A673 (cell line): ENCODE data around the gene GRK1. TPM values are rescaled to one million over a fixed set of nuclear protein-coding genes. Genes with fewer than 3 reads are reported as not detected.
A peak's percentile ranks its signal among the peaks of the same experiment; 100 is the strongest.

ENCODE experiments used
- BruUV-seq: library from RNA; stranded (reverse); fragments of 400-500 nt; replicated peaks from 2 replicates; lab custom pipeline; 2021; lab: Mats Ljungman, UMichigan
- CTCF ChIA-PET: fragments of 300-600 bp; sonication (Branson Sonifier 250); formaldehyde crosslinking; loops from one replicate; lab custom pipeline; 2022; ENCODE audit warnings: antibody characterized with exemption; lab: Charles Lee
- POLR2A ChIA-PET: fragments of 300-600 bp; sonication (Branson Sonifier 250); formaldehyde crosslinking; loops from one replicate; lab custom pipeline; 2022; ENCODE audit warnings: antibody characterized with exemption; ENCODE audit not compliant: low non-redundant PET; lab: Charles Lee
- DNase-seq: peaks from one replicate; pipeline ENCODE4 v3.0.0-alpha.2; 2015; ENCODE audit warnings: low spot score
- H3K27ac ChIP-seq: fragments of 200-600 bp; sonication (generic); 2 replicates; pipeline ENCODE4 v1.5.1; 2016; ENCODE audit warnings: mixed run types, low read depth, mild to moderate bottlenecking, mixed read lengths, antibody characterized with exemption, low read length; ENCODE audit not compliant: poor library complexity, severe bottlenecking
- H3K27me3 ChIP-seq: fragments of 200-600 bp; sonication (generic); replicated peaks from 2 replicates; pipeline ENCODE4 v1.6.1; 2017; ENCODE audit warnings: mixed run types, low read depth, mild to moderate bottlenecking, mixed read lengths, antibody characterized with exemption, low read length; ENCODE audit not compliant: insufficient read depth, poor library complexity
- H3K36me3 ChIP-seq: fragments of 200-600 bp; sonication (generic); 2 replicates; pipeline ENCODE4 v1.6.1; 2016; ENCODE audit warnings: mixed run types, mild to moderate bottlenecking, mixed read lengths, antibody characterized with exemption, low read length; ENCODE audit not compliant: insufficient read depth, poor library complexity, severe bottlenecking
- H3K4me1 ChIP-seq: fragments of 200-600 bp; sonication (generic); 2 replicates; pipeline ENCODE4 v1.6.1; 2017; ENCODE audit warnings: mixed run types, mild to moderate bottlenecking, mixed read lengths, antibody characterized with exemption, low read length; ENCODE audit not compliant: insufficient read depth, poor library complexity, severe bottlenecking
- H3K4me3 ChIP-seq: fragments of 200-600 bp; sonication (generic); 2 replicates; pipeline ENCODE4 v1.5.1; 2016; ENCODE audit warnings: low read depth, mixed run types, mild to moderate bottlenecking, mixed read lengths, low read length; ENCODE audit not compliant: poor library complexity, severe bottlenecking
- H3K9me3 ChIP-seq: fragments of 200-600 bp; sonication (generic); 2 replicates; pipeline ENCODE4 v1.6.1; 2016; ENCODE audit warnings: mixed run types, low read depth, mild to moderate bottlenecking, mixed read lengths, antibody characterized with exemption, low read length; ENCODE audit not compliant: poor library complexity, severe bottlenecking
- EZH2 ChIP-seq: fragments of 200-600 bp; sonication (generic); IDR thresholded peaks from 2 replicates; pipeline ENCODE4 v1.6.1; 2017; ENCODE audit warnings: borderline replicate concordance, low read depth, mild to moderate bottlenecking, mixed read lengths, antibody characterized with exemption, low read length; ENCODE audit not compliant: poor library complexity, severe bottlenecking
- intact Hi-C: fragments of 100-400 bp; cut with micrococcal nuclease; formaldehyde crosslinking; loops from one replicate; pipeline ENCODE4 v1.10.0; 2022; ENCODE audit not compliant: unreplicated experiment
- total RNA-seq: library from RNA; stranded (reverse); gene quantifications from 2 replicates; pipeline ENCODE4 v1.2.3, GENCODE V29; 2021
- TF ChIP-seq, protein P1 (sequence below): fragments of 300-800, 200-600 bp; sonication (generic); conservative IDR thresholded peaks from 2 replicates; pipeline ENCODE4 v1.5.1; 2017; ENCODE audit warnings: low read depth, mild to moderate bottlenecking, antibody characterized with exemption, low read length, moderate library complexity, mixed read lengths

The GRK1 gene
- total RNA-seq, 1 experiment from 2014 or later: not detected

DNA sequence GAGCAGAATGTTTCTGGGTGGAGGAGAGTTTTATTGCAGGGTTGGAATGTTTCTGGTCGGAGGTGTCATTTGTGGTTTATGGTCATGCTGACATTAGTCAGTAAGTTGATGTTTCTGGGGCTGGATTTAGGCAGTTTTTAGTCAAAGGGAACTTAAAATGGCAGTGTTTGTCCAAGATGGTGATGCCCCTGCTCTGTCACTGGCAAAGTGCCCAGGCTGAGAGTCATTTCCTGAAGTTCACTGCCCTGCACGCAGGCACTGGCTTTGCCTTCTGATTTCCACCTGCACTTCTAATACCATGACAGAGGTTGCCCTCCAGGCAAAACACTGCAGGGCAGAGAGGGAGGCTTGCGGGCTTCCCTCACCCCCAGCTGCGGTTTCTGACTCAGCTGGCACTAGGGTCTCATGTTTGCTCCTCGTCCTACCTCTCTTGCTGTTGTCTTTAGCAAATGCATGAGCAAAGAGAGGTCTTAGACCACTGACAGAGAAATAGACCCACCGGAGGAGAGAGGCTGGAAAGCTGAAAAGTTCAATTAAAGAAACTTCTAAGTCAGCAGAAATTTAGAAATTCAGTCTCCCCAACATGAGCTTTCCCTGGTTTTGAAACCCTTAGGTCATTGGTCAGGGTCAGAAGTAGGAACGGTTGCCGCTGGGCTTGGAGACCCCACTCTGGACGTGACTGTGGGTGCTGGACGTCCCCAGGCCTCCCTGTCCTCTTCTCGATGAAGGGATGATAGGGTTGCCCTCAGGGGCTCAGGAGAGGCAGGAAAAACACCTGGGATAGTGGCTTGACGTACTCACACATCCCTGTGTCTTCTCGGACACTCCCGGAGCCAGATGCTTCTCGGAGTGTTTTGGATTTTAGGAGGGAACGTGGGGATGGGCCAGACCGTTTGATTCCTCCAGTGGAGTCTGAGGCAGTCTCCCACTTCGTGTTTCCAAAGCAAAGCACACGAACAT lies 118.3 kb downstream of the GRK1 start:
- H3K4me3 ChIP-seq: no peak overlapping the region
- peaks cover 53% of the 10 kb centered on the region for H3K27me3 ChIP-seq
- no TSS peak for BruUV-seq
- intact Hi-C loops: no loop called here
- no peaks in the 10 kb centered on the region for H3K36me3 ChIP-seq
- DNase-seq: peak; percentile 12
- no peak for TF ChIP-seq EZH2
- TF ChIP-seq, protein P1, sequence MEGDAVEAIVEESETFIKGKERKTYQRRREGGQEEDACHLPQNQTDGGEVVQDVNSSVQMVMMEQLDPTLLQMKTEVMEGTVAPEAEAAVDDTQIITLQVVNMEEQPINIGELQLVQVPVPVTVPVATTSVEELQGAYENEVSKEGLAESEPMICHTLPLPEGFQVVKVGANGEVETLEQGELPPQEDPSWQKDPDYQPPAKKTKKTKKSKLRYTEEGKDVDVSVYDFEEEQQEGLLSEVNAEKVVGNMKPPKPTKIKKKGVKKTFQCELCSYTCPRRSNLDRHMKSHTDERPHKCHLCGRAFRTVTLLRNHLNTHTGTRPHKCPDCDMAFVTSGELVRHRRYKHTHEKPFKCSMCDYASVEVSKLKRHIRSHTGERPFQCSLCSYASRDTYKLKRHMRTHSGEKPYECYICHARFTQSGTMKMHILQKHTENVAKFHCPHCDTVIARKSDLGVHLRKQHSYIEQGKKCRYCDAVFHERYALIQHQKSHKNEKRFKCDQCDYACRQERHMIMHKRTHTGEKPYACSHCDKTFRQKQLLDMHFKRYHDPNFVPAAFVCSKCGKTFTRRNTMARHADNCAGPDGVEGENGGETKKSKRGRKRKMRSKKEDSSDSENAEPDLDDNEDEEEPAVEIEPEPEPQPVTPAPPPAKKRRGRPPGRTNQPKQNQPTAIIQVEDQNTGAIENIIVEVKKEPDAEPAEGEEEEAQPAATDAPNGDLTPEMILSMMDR: no peak
- H3K4me1 ChIP-seq: no peaks in the 10 kb centered on the region
- POLR2A ChIA-PET: no interaction called here
- no peaks in the 10 kb centered on the region for H3K9me3 ChIP-seq
- no peak overlapping the region for H3K27ac ChIP-seq
- CTCF ChIA-PET: no interaction called here

DNA sequence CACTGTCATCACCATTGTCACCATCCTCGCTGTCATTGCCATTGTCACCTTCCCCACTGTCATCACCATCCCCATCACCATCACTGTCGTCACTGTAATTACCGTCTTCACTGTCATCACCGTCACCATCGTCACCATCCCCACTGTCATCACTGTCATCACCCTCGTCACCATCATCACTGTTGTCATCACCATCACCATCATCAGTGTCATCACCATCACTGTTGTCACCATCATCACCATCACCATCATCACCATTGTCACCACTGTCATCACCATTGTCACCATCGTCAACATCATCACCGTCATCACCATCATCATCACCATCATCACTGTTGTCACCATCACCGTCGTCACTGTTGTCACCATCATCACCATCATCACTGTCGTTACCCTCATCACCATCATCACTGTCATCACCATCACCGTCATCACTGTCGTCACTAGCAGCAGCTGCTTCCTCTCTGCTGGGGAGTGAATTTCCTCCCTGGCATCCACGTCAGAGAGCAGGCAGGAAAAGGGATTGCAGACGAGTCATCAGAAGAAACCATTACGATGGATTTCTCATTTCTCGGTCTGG lies 119.3 kb downstream of the GRK1 start:
- ChIA-PET POLR2A (no interaction called here), CTCF (no interaction called here)
- TF ChIP-seq EZH2: no peak
- TF ChIP-seq, protein P1: no peak
- Histone ChIP-seq H3K4me3 (no peak overlapping the region), H3K36me3 (no peaks in the 10 kb centered on the region), H3K9me3 (no peaks in the 10 kb centered on the region), H3K27ac (no peak overlapping the region), H3K4me1 (no peaks in the 10 kb centered on the region), H3K27me3 (peaks cover 44% of the 10 kb centered on the region)
- no TSS peak for BruUV-seq
- DNase-seq: no peak
- intact Hi-C loops: no loop called here

Other genes with a start within 250 kb of the GRK1 start
- 3.9 and 4.4 TPM in 2 replicates for gene ADPRHL1, start 213.7 kb upstream of the GRK1 start, total RNA-seq
- 38.6 and 44.8 TPM in 2 replicates for gene DCUN1D2, start 176.5 kb upstream of the GRK1 start, total RNA-seq
- gene TFDP1, start 82.5 kb upstream of the GRK1 start, total RNA-seq: 141 and 153 TPM in 2 replicates
- not detected in 2 replicates for gene ATP4B, start 9.0 kb upstream of the GRK1 start, total RNA-seq
- gene TMEM255B, start 92.0 kb downstream of the GRK1 start, total RNA-seq: 0.06 and 0.15 TPM in 2 replicates
- 0.67 and 0.79 TPM in 2 replicates for gene GAS6, start 196.9 kb downstream of the GRK1 start, total RNA-seq